ENCODE data around the gene ITPR1.

Gene ITPR1

GRCh38 chr3:4839278-4839677, 346.1 kb downstream of the ITPR1 start:
- Histone ChIP-seq H3K27me3 (ENCODE audit: control insufficient read depth, insufficient read depth, low read length, poor library complexity, severe bottlenecking) (no peaks in the 10 kb centered on the region), H3K4me3 (ENCODE audit: insufficient read depth, low read depth, low read length) (no peak overlapping the region), H3K27ac (ENCODE audit: insufficient read depth, low read depth, low read length, poor library complexity, severe bottlenecking) (no peak overlapping the region), H3K36me3 (ENCODE audit: control insufficient read depth, insufficient read depth, low read length) (no peaks in the 10 kb centered on the region), H3K4me1 (ENCODE audit: control insufficient read depth, insufficient read depth, low read length) (no peaks in the 10 kb centered on the region), H3K9me3 (ENCODE audit: control insufficient read depth, low read length) (no peaks in the 10 kb centered on the region)
- 92 to 100% methylated on average over 3 of the region's 3 CpGs for WGBS, 2 experiments

GRCh38 chr3:4841225-4841624, 348.1 kb downstream of the ITPR1 start:
- no peaks in the 10 kb centered on the region for H3K36me3 ChIP-seq (ENCODE audit: control insufficient read depth, insufficient read depth, low read length)
- H3K4me1 ChIP-seq (ENCODE audit: control insufficient read depth, insufficient read depth, low read length): no peaks in the 10 kb centered on the region
- no peaks in the 10 kb centered on the region for H3K27me3 ChIP-seq (ENCODE audit: control insufficient read depth, insufficient read depth, low read length, poor library complexity, severe bottlenecking)
- no peak overlapping the region for H3K4me3 ChIP-seq (ENCODE audit: insufficient read depth, low read depth, low read length)
- WGBS, 2 experiments: 81 to 86% methylated on average over 3 of the region's 3 CpGs
- no peaks in the 10 kb centered on the region for H3K9me3 ChIP-seq (ENCODE audit: control insufficient read depth, low read length)
- no peak overlapping the region for H3K27ac ChIP-seq (ENCODE audit: insufficient read depth, low read depth, low read length, poor library complexity, severe bottlenecking)

- Histone ChIP-seq H3K4me1 (ENCODE audit: control insufficient read depth, insufficient read depth, low read length) (no peaks in the 10 kb centered on the region), H3K4me3 (ENCODE audit: insufficient read depth, low read depth, low read length) (no peak overlapping the region), H3K27ac (ENCODE audit: insufficient read depth, low read depth, low read length, poor library complexity, severe bottlenecking) (no peak overlapping the region), H3K27me3 (ENCODE audit: control insufficient read depth, insufficient read depth, low read length, poor library complexity, severe bottlenecking) (no peaks in the 10 kb centered on the region), H3K36me3 (ENCODE audit: control insufficient read depth, insufficient read depth, low read length) (no peaks in the 10 kb centered on the region), H3K9me3 (ENCODE audit: control insufficient read depth, low read length) (no peaks in the 10 kb centered on the region)
- WGBS, 2 experiments: 87 to 89% methylated on average over 3 of the region's 3 CpGs
Observed at GRCh38 chr3:4841776-4842440, 348.8 kb downstream of the ITPR1 start.

- H3K27me3 ChIP-seq (ENCODE audit: control insufficient read depth, insufficient read depth, low read length, poor library complexity, severe bottlenecking): no peaks in the 10 kb centered on the region
- H3K9me3 ChIP-seq (ENCODE audit: control insufficient read depth, low read length): no peaks in the 10 kb centered on the region
- no peaks in the 10 kb centered on the region for H3K4me1 ChIP-seq (ENCODE audit: control insufficient read depth, insufficient read depth, low read length)
- H3K36me3 ChIP-seq (ENCODE audit: control insufficient read depth, insufficient read depth, low read length): no peaks in the 10 kb centered on the region
- WGBS, 2 experiments: 85 to 92% methylated on average over 5 of the region's 5 CpGs
- no peak overlapping the region for H3K4me3 ChIP-seq (ENCODE audit: insufficient read depth, low read depth, low read length)
- H3K27ac ChIP-seq (ENCODE audit: insufficient read depth, low read depth, low read length, poor library complexity, severe bottlenecking): no peak overlapping the region
Observed at GRCh38 chr3:4843619-4844018, 350.5 kb downstream of the ITPR1 start.

- no peak overlapping the region for H3K4me3 ChIP-seq (ENCODE audit: insufficient read depth, low read depth, low read length)
- H3K27me3 ChIP-seq (ENCODE audit: control insufficient read depth, insufficient read depth, low read length, poor library complexity, severe bottlenecking): no peaks in the 10 kb centered on the region
- no peaks in the 10 kb centered on the region for H3K36me3 ChIP-seq (ENCODE audit: control insufficient read depth, insufficient read depth, low read length)
- WGBS, 2 experiments: 93 to 100% methylated on average over 3 of the region's 3 CpGs
- H3K4me1 ChIP-seq (ENCODE audit: control insufficient read depth, insufficient read depth, low read length): no peaks in the 10 kb centered on the region
- no peaks in the 10 kb centered on the region for H3K9me3 ChIP-seq (ENCODE audit: control insufficient read depth, low read length)
- no peak overlapping the region for H3K27ac ChIP-seq (ENCODE audit: insufficient read depth, low read depth, low read length, poor library complexity, severe bottlenecking)
Observed at GRCh38 chr3:4845882-4846281, 352.7 kb downstream of the ITPR1 start.

- Histone ChIP-seq H3K27ac (ENCODE audit: insufficient read depth, low read depth, low read length, poor library complexity, severe bottlenecking) (no peak overlapping the region), H3K4me1 (ENCODE audit: control insufficient read depth, insufficient read depth, low read length) (no peaks in the 10 kb centered on the region), H3K36me3 (ENCODE audit: control insufficient read depth, insufficient read depth, low read length) (no peaks in the 10 kb centered on the region), H3K4me3 (ENCODE audit: insufficient read depth, low read depth, low read length) (no peak overlapping the region), H3K27me3 (ENCODE audit: control insufficient read depth, insufficient read depth, low read length, poor library complexity, severe bottlenecking) (no peaks in the 10 kb centered on the region), H3K9me3 (ENCODE audit: control insufficient read depth, low read length) (no peaks in the 10 kb centered on the region)
- WGBS, 2 experiments: 98 to 100% methylated on average over 3 to 4 of the region's 4 CpGs
Observed at GRCh38 chr3:4846543-4846942, 353.4 kb downstream of the ITPR1 start.

GRCh38 chr3:4848176-4848825, 355.2 kb downstream of the ITPR1 start:
- no peak overlapping the region for H3K27ac ChIP-seq (ENCODE audit: insufficient read depth, low read depth, low read length, poor library complexity, severe bottlenecking)
- no peaks in the 10 kb centered on the region for H3K9me3 ChIP-seq (ENCODE audit: control insufficient read depth, low read length)
- H3K4me1 ChIP-seq (ENCODE audit: control insufficient read depth, insufficient read depth, low read length): no peaks in the 10 kb centered on the region
- H3K36me3 ChIP-seq (ENCODE audit: control insufficient read depth, insufficient read depth, low read length): no peaks in the 10 kb centered on the region
- no peaks in the 10 kb centered on the region for H3K27me3 ChIP-seq (ENCODE audit: control insufficient read depth, insufficient read depth, low read length, poor library complexity, severe bottlenecking)
- H3K4me3 ChIP-seq (ENCODE audit: insufficient read depth, low read depth, low read length): no peak overlapping the region
- 81 to 91% methylated on average over 4 to 6 of the region's 6 CpGs for WGBS, 2 experiments

GRCh38 chr3:4849136-4849535, 356.0 kb downstream of the ITPR1 start:
- Histone ChIP-seq H3K4me3 (ENCODE audit: insufficient read depth, low read depth, low read length) (no peak overlapping the region), H3K4me1 (ENCODE audit: control insufficient read depth, insufficient read depth, low read length) (no peaks in the 10 kb centered on the region), H3K27me3 (ENCODE audit: control insufficient read depth, insufficient read depth, low read length, poor library complexity, severe bottlenecking) (no peaks in the 10 kb centered on the region), H3K27ac (ENCODE audit: insufficient read depth, low read depth, low read length, poor library complexity, severe bottlenecking) (no peak overlapping the region), H3K36me3 (ENCODE audit: control insufficient read depth, insufficient read depth, low read length) (no peaks in the 10 kb centered on the region), H3K9me3 (ENCODE audit: control insufficient read depth, low read length) (no peaks in the 10 kb centered on the region)
- 89 to 94% methylated on average over 2 to 3 of the region's 3 CpGs for WGBS, 2 experiments

GRCh38 chr3:4849739-4850138, 356.6 kb downstream of the ITPR1 start:
- no peak overlapping the region for H3K4me3 ChIP-seq (ENCODE audit: insufficient read depth, low read depth, low read length)
- H3K9me3 ChIP-seq (ENCODE audit: control insufficient read depth, low read length): no peaks in the 10 kb centered on the region
- H3K27me3 ChIP-seq (ENCODE audit: control insufficient read depth, insufficient read depth, low read length, poor library complexity, severe bottlenecking): no peaks in the 10 kb centered on the region
- H3K4me1 ChIP-seq (ENCODE audit: control insufficient read depth, insufficient read depth, low read length): no peaks in the 10 kb centered on the region
- no peaks in the 10 kb centered on the region for H3K36me3 ChIP-seq (ENCODE audit: control insufficient read depth, insufficient read depth, low read length)
- H3K27ac ChIP-seq (ENCODE audit: insufficient read depth, low read depth, low read length, poor library complexity, severe bottlenecking): no peak overlapping the region

- Histone ChIP-seq H3K27me3 (ENCODE audit: control insufficient read depth, insufficient read depth, low read length, poor library complexity, severe bottlenecking) (no peaks in the 10 kb centered on the region), H3K4me1 (ENCODE audit: control insufficient read depth, insufficient read depth, low read length) (no peaks in the 10 kb centered on the region), H3K27ac (ENCODE audit: insufficient read depth, low read depth, low read length, poor library complexity, severe bottlenecking) (no peak overlapping the region), H3K9me3 (ENCODE audit: control insufficient read depth, low read length) (no peaks in the 10 kb centered on the region), H3K36me3 (ENCODE audit: control insufficient read depth, insufficient read depth, low read length) (no peaks in the 10 kb centered on the region), H3K4me3 (ENCODE audit: insufficient read depth, low read depth, low read length) (no peak overlapping the region)
- WGBS, 2 experiments: 94% methylated on average over 5 of the region's 5 CpGs
Observed at GRCh38 chr3:4850211-4850927, 357.2 kb downstream of the ITPR1 start.

Measured in ectodermal cell (in vitro differentiated cells).